OCI-LY7 (cell line): ENCODE results near the gene EIF2B1. TPM values are rescaled to one million over a fixed set of nuclear protein-coding genes. Genes with fewer than 3 reads are reported as not detected.
A peak's percentile ranks its signal among the peaks of the same experiment; 100 is the strongest.

ENCODE experiments used
- BruUV-seq: library from RNA; stranded (reverse); fragments of 400-500 nt; replicated peaks from 2 replicates; lab custom pipeline; 2021; lab: Mats Ljungman, UMichigan
- CTCF ChIA-PET: fragments of 300-600 bp; sonication (Branson Sonifier 250); formaldehyde crosslinking; loops from one replicate; lab custom pipeline; 2022; ENCODE audit warnings: antibody characterized with exemption; ENCODE audit not compliant: unreplicated experiment; lab: Charles Lee
- POLR2A ChIA-PET: fragments of 300-600 bp; sonication (Branson Sonifier 250); formaldehyde crosslinking; loops from one replicate; lab custom pipeline; 2022; ENCODE audit warnings: antibody characterized with exemption; lab: Charles Lee
- DNase-seq: peaks from one replicate; pipeline ENCODE4 v3.0.0-alpha.2; 2015; ENCODE audit warnings: low spot score
- H2AFZ ChIP-seq: fragments of 200-600 bp; sonication (generic), shearing (Covaris generic); 2 replicates; pipeline ENCODE4 v1.6.1; 2014; ENCODE audit warnings: mild to moderate bottlenecking, antibody characterized with exemption, low read length, moderate library complexity
- H3K27ac ChIP-seq: fragments of 200-600 bp; sonication (generic); 2 replicates; pipeline ENCODE4 v1.5.1; 2014; ENCODE audit warnings: mixed run types, low read depth, mild to moderate bottlenecking, moderate library complexity, low read length, inconsistent platforms; ENCODE audit not compliant: poor library complexity, severe bottlenecking
- H3K36me3 ChIP-seq: fragments of 200-600 bp; sonication (generic); 2 replicates; pipeline ENCODE4 v1.6.1; 2014; ENCODE audit warnings: mild to moderate bottlenecking, antibody characterized with exemption, low read length, moderate library complexity, mixed read lengths; ENCODE audit not compliant: insufficient read depth
- H3K4me1 ChIP-seq: fragments of 200-600 bp; sonication (generic); 2 replicates; pipeline ENCODE4 v1.5.1; 2014; ENCODE audit warnings: mild to moderate bottlenecking, low read length; ENCODE audit not compliant: insufficient read depth, poor library complexity, severe bottlenecking
- H3K4me2 ChIP-seq: fragments of 200-600 bp; sonication (generic); 2 replicates; pipeline ENCODE4 v1.6.1; 2014; ENCODE audit warnings: mild to moderate bottlenecking, low read length
- H3K4me3 ChIP-seq: fragments of 200-600 bp; sonication (generic); 2 replicates; pipeline ENCODE4 v1.5.1; 2014; ENCODE audit warnings: mild to moderate bottlenecking, low read depth, low read length; ENCODE audit not compliant: poor library complexity, severe bottlenecking
- H3K79me2 ChIP-seq: fragments of 200-600 bp; sonication (generic); 2 replicates; pipeline ENCODE4 v1.6.1; 2016; ENCODE audit warnings: low read depth, mild to moderate bottlenecking, low read length, moderate library complexity, mixed read lengths; ENCODE audit not compliant: insufficient read depth
- H3K9me2 ChIP-seq: fragments of 200-600 bp; sonication (generic); 2 replicates; pipeline ENCODE4 v1.6.1; 2016; ENCODE audit warnings: mild to moderate bottlenecking, low read length, mixed read lengths; ENCODE audit not compliant: insufficient read depth
- H3K9me3 ChIP-seq: fragments of 200-600 bp; sonication (generic); 2 replicates; pipeline ENCODE4 v1.6.1; 2014; ENCODE audit warnings: mild to moderate bottlenecking, mixed run types, low read length, mixed read lengths
- H4K20me1 ChIP-seq: fragments of 200-600 bp; sonication (generic); 2 replicates; pipeline ENCODE4 v1.6.1; 2014; ENCODE audit warnings: mild to moderate bottlenecking, antibody characterized with exemption, low read length, moderate library complexity, mixed read lengths; ENCODE audit not compliant: insufficient read depth
- EZH2phosphoT487 ChIP-seq: fragments of 200-600 bp; sonication (generic); IDR thresholded peaks from 2 replicates; pipeline ENCODE4 v1.6.1; 2018; ENCODE audit warnings: low read depth, borderline replicate concordance, mild to moderate bottlenecking, mixed run types, antibody characterized with exemption, low read length, moderate library complexity, mixed read lengths
- intact Hi-C: fragments of 100-400 bp; cut with micrococcal nuclease; formaldehyde crosslinking; loops from one replicate; pipeline ENCODE4 v1.10.0; 2022; ENCODE audit not compliant: unreplicated experiment
- total RNA-seq, 2 experiments: library from RNA; depleted of rRNA in 1 of 2; stranded (reverse); fragments of >200 nt in 1 of 2; shearing (Covaris generic) in 1 of 2; gene quantifications; 2 replicates each; pipeline ENCODE4 v1.2.3, GENCODE V29; 2014 to 2022
- TF ChIP-seq, protein P1 (sequence below): fragments of 200-600 bp; sonication (generic); conservative IDR thresholded peaks from 2 replicates; pipeline ENCODE4 v1.5.1; 2014; ENCODE audit warnings: mild to moderate bottlenecking, antibody characterized with exemption, low read length, moderate library complexity, mixed read lengths

EIF2B1 gene
- total RNA-seq, 2 experiments from 2014 or later = 60.3 to 72.8 TPM

DNA sequence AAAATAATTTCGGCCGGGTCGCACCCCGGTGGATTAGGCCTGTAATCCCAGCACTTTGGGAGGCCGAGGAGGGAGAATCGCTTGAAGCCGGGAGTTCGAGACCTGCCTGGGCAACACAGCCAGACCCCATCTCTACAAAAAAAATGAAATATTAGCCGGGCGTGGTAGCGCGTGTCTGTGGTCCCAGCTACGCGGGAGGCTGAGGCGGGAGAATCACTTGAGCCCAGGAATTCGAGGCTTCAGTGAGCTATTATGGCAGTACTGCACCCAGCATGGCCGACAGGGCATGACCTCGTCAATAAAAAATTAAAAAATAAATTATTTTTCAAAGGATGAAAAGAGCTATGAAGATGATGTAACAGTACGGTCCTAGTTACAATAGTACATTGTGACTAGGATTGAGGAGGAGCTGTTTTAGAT is 666 bp upstream of the EIF2B1 start:
- TF ChIP-seq, protein P1, sequence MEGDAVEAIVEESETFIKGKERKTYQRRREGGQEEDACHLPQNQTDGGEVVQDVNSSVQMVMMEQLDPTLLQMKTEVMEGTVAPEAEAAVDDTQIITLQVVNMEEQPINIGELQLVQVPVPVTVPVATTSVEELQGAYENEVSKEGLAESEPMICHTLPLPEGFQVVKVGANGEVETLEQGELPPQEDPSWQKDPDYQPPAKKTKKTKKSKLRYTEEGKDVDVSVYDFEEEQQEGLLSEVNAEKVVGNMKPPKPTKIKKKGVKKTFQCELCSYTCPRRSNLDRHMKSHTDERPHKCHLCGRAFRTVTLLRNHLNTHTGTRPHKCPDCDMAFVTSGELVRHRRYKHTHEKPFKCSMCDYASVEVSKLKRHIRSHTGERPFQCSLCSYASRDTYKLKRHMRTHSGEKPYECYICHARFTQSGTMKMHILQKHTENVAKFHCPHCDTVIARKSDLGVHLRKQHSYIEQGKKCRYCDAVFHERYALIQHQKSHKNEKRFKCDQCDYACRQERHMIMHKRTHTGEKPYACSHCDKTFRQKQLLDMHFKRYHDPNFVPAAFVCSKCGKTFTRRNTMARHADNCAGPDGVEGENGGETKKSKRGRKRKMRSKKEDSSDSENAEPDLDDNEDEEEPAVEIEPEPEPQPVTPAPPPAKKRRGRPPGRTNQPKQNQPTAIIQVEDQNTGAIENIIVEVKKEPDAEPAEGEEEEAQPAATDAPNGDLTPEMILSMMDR = no peak
- TF ChIP-seq EZH2phosphoT487 = no peak
- intact Hi-C loops = no loop called here
- Histone ChIP-seq H3K9me3 (no peaks in the 10 kb centered on the region), H3K4me3 (peak overlapping the region; percentile 98), H3K9me2 (no peaks in the 10 kb centered on the region), H3K4me1 (peaks cover 12% of the 10 kb centered on the region), H3K79me2 (peaks cover 47% of the 10 kb centered on the region), H3K4me2 (peak overlapping the region; percentile 70), H2AFZ (peak overlapping the region; percentile 75; the same call in 1 of the 2 replicates), H3K27ac (peak overlapping the region; percentile 57), H4K20me1 (no peaks in the 10 kb centered on the region), H3K36me3 (peaks cover 24% of the 10 kb centered on the region)
- BruUV-seq = TSS peak; percentile 95
- POLR2A ChIA-PET = interaction anchor here (0.5 to 1.1 kb wide), 6 partner anchors 11 to 260 kb away, joined by 3 to 6 read pairs (median 3); no protein-coding TSS in a partner anchor
- CTCF ChIA-PET = no interaction called here
- DNase-seq = no peak

DNA sequence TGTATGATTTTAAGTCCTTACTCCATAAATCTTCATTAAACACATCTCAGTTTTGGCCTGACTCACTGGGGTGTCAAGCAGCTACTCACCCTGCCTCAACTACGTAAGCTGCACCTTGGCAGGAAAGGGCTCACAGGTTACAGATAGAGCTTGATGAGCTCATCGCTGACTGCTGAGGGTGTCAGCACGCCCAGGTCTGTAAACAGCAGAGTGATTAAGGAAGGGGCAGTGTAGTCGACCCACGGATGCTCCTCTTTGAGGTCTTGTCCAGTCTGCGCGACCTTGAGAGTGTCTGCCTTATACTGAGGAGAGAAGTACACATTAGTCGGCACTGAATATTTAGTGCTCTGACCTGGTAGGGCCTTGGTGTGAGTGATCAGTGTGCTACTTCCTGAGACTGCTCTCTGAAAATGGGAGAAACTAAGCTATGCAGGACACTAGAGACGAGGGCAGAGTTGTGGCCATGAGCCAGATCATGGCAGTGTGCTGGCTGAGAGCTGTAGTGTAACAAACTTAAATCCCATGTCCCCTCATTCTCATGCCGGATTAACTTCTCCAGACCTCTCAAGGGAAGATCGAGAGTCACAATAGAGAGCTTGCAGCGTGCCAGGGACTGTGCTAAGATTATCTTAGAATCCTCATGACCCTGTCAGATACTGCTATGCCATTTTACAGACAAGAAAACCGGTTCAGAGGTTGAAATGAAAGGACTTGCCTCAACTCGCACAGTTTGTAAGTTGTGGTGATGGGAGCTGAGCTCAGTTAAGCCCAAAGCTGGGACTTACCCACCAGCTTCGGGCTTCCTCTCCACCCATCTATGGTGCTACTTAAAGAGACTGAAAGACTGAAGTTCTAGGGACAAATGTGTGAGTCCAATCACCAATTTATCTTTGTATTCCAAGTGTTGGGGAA is 11.6 kb downstream of the EIF2B1 start:
- ChIA-PET POLR2A (interaction anchor here (0.6 kb wide), 1 partner anchor 10 kb away, joined by 3 read pairs; no protein-coding TSS in a partner anchor), CTCF (no interaction called here)
- Histone ChIP-seq H3K27ac (no peak overlapping the region), H3K4me3 (no peak overlapping the region), H3K9me3 (no peaks in the 10 kb centered on the region), H2AFZ (no peak overlapping the region), H3K4me1 (no peaks in the 10 kb centered on the region), H3K36me3 (peaks cover 93% of the 10 kb centered on the region), H3K79me2 (no peaks in the 10 kb centered on the region), H4K20me1 (peaks cover 6% of the 10 kb centered on the region; the same call in 1 of the 2 replicates), H3K9me2 (no peaks in the 10 kb centered on the region), H3K4me2 (no peak overlapping the region)
- no peak for DNase-seq
- TF ChIP-seq EZH2phosphoT487 = no peak
- TF ChIP-seq, protein P1 = no peak
- BruUV-seq = no TSS peak
- intact Hi-C loops = no loop called here
